ENCODE data around the gene KCNJ9.

KCNJ9 gene

DNA sequence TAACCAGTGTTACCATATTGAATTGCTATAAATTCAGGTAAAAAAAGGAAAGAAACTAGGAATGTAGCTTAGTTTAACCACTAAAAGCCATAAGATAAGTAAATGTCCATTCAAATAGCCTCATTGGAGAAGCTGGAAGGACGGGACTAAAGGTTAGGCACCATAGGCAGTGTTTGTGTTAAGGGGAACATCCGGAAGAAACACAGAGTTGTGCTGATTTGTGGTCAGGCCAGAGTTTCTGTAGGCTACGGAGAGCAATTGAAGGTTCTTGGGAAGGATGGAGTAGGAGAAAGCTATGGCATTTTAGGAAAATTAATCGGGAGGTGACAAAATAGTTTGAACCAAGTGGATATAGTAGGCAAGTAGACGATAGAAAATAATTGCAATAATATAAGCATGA lies 10.0 kb upstream of the KCNJ9 start:
- Histone ChIP-seq H3K36me3 (ENCODE audit: control insufficient read depth in 1 of 2, insufficient read depth in 2 of 2, low read length in 2 of 2) (no peaks in the 10 kb centered on the region), H3K27me3 (ENCODE audit: insufficient read depth, low read length) (no peaks in the 10 kb centered on the region), H4K8ac (ENCODE audit: low read depth, low read length) (no peak overlapping the region), H3K79me2 (ENCODE audit: control insufficient read depth, insufficient read depth, low read length, poor library complexity) (no peaks in the 10 kb centered on the region), H3K4me1 (ENCODE audit: control insufficient read depth in 1 of 2, insufficient read depth in 2 of 2, low read length in 2 of 2) (peaks cover 0 to 14% of the 10 kb centered on the region in 2 experiments), H4K91ac (ENCODE audit: low read depth, low read length) (no peak overlapping the region), H3K27ac (ENCODE audit: low read depth, low read length) (no peak overlapping the region), H3K14ac (ENCODE audit: low read length) (no peak overlapping the region), H2BK12ac (ENCODE audit: low read length) (no peak overlapping the region), H3K4me2 (ENCODE audit: low read length) (no peak overlapping the region), H2BK5ac (ENCODE audit: low read depth, low read length, poor library complexity) (no peak overlapping the region), H3K9ac (ENCODE audit: low read length) (no peak overlapping the region), H3K18ac (ENCODE audit: low read length) (no peak overlapping the region), H2AFZ (ENCODE audit: insufficient read depth, low read length, poor library complexity) (no peak overlapping the region), H2BK120ac (ENCODE audit: insufficient read depth, low read length, poor library complexity) (no peak overlapping the region), H3K4ac (ENCODE audit: low read depth, low read length) (no peak overlapping the region), H4K12ac (ENCODE audit: low read depth, low read length) (no peak overlapping the region), H3K4me3 (ENCODE audit: low read depth, low read length) (no peak overlapping the region), H3K23ac (ENCODE audit: low read length) (no peak overlapping the region), H3K79me1 (ENCODE audit: low read length) (no peaks in the 10 kb centered on the region), H3K9me3 (ENCODE audit: insufficient read depth, low read depth, low read length) (no peaks in the 10 kb centered on the region), H2AK5ac (ENCODE audit: low read length) (no peak overlapping the region)
- DNase-seq, result no peak
- no CpG with 5 or more reads among the region's 5 CpGs for WGBS (ENCODE audit: extremely low coverage, insufficient coverage, insufficient read length)

- Histone ChIP-seq H4K91ac (ENCODE audit: low read depth, low read length) (no peak overlapping the region), H2BK5ac (ENCODE audit: low read depth, low read length, poor library complexity) (no peak overlapping the region)
- no peak for DNase-seq
Measured at GRCh38 chr1:160074865-160075264, 6.5 kb upstream of the KCNJ9 start.

GRCh38 chr1:160075836-160076235 lies 5.5 kb upstream of the KCNJ9 start:
- Histone ChIP-seq H3K9me3 (ENCODE audit: insufficient read depth, low read depth, low read length) (no peaks in the 10 kb centered on the region), H3K18ac (ENCODE audit: low read length) (no peak overlapping the region), H4K12ac (ENCODE audit: low read depth, low read length) (no peak overlapping the region), H3K79me2 (ENCODE audit: control insufficient read depth, insufficient read depth, low read length, poor library complexity) (no peaks in the 10 kb centered on the region), H3K27me3 (ENCODE audit: insufficient read depth, low read length) (no peaks in the 10 kb centered on the region), H3K9ac (ENCODE audit: low read length) (no peak overlapping the region), H2AK5ac (ENCODE audit: low read length) (no peak overlapping the region), H3K4me3 (ENCODE audit: low read depth, low read length) (no peak overlapping the region), H4K91ac (ENCODE audit: low read depth, low read length) (no peak overlapping the region), H3K4me2 (ENCODE audit: low read length) (no peak overlapping the region), H3K4me1 (ENCODE audit: control insufficient read depth in 1 of 2, insufficient read depth in 2 of 2, low read length in 2 of 2) (peaks cover 0 to under 1% of the 10 kb centered on the region in 2 experiments), H3K14ac (ENCODE audit: low read length) (no peak overlapping the region), H3K27ac (ENCODE audit: low read depth, low read length) (no peak overlapping the region), H4K8ac (ENCODE audit: low read depth, low read length) (no peak overlapping the region), H3K23ac (ENCODE audit: low read length) (no peak overlapping the region), H2BK12ac (ENCODE audit: low read length) (no peak overlapping the region), H2BK120ac (ENCODE audit: insufficient read depth, low read length, poor library complexity) (no peak overlapping the region), H3K79me1 (ENCODE audit: low read length) (no peaks in the 10 kb centered on the region), H3K36me3 (ENCODE audit: control insufficient read depth in 1 of 2, insufficient read depth in 2 of 2, low read length in 2 of 2) (no peaks in the 10 kb centered on the region), H2BK5ac (ENCODE audit: low read depth, low read length, poor library complexity) (no peak overlapping the region), H2AFZ (ENCODE audit: insufficient read depth, low read length, poor library complexity) (no peak overlapping the region), H3K4ac (ENCODE audit: low read depth, low read length) (no peak overlapping the region)
- DNase-seq, result peak in 1 of 2 donors; percentile 20
- WGBS (ENCODE audit: extremely low coverage, insufficient coverage, insufficient read length), result no CpG with 5 or more reads among the region's 2 CpGs

More at GRCh38 chr1:160074865-160075264, 6.5 kb upstream of the KCNJ9 start:
- Histone ChIP-seq H3K4me1 (ENCODE audit: control insufficient read depth in 1 of 2, insufficient read depth in 2 of 2, low read length in 2 of 2) (peaks cover 0 to 6% of the 10 kb centered on the region in 2 experiments), H2BK120ac (ENCODE audit: insufficient read depth, low read length, poor library complexity) (no peak overlapping the region), H3K79me1 (ENCODE audit: low read length) (no peaks in the 10 kb centered on the region), H4K12ac (ENCODE audit: low read depth, low read length) (no peak overlapping the region), H3K18ac (ENCODE audit: low read length) (no peak overlapping the region), H3K79me2 (ENCODE audit: control insufficient read depth, insufficient read depth, low read length, poor library complexity) (no peaks in the 10 kb centered on the region), H3K4ac (ENCODE audit: low read depth, low read length) (no peak overlapping the region), H3K36me3 (ENCODE audit: control insufficient read depth in 1 of 2, insufficient read depth in 2 of 2, low read length in 2 of 2) (no peaks in the 10 kb centered on the region), H3K27me3 (ENCODE audit: insufficient read depth, low read length) (no peaks in the 10 kb centered on the region), H3K14ac (ENCODE audit: low read length) (no peak overlapping the region), H4K8ac (ENCODE audit: low read depth, low read length) (no peak overlapping the region), H2BK12ac (ENCODE audit: low read length) (no peak overlapping the region), H3K4me3 (ENCODE audit: low read depth, low read length) (no peak overlapping the region), H3K9ac (ENCODE audit: low read length) (no peak overlapping the region), H3K9me3 (ENCODE audit: insufficient read depth, low read depth, low read length) (no peaks in the 10 kb centered on the region), H2AFZ (ENCODE audit: insufficient read depth, low read length, poor library complexity) (no peak overlapping the region), H3K4me2 (ENCODE audit: low read length) (no peak overlapping the region), H2AK5ac (ENCODE audit: low read length) (no peak overlapping the region), H3K23ac (ENCODE audit: low read length) (no peak overlapping the region), H3K27ac (ENCODE audit: low read depth, low read length) (no peak overlapping the region)
- no CpG with 5 or more reads among the region's 4 CpGs for WGBS (ENCODE audit: extremely low coverage, insufficient coverage, insufficient read length)

- H3K23ac ChIP-seq (ENCODE audit: low read length), result no peak overlapping the region
- no peak overlapping the region for H2BK5ac ChIP-seq (ENCODE audit: low read depth, low read length, poor library complexity)
- no peak overlapping the region for H3K4me3 ChIP-seq (ENCODE audit: low read depth, low read length)
- H2BK12ac ChIP-seq (ENCODE audit: low read length), result no peak overlapping the region
- no peak overlapping the region for H2BK120ac ChIP-seq (ENCODE audit: insufficient read depth, low read length, poor library complexity)
- H3K4me1 ChIP-seq (ENCODE audit: control insufficient read depth in 1 of 2, insufficient read depth in 2 of 2, low read length in 2 of 2), result no peaks in the 10 kb centered on the region
- H4K91ac ChIP-seq (ENCODE audit: low read depth, low read length), result no peak overlapping the region
- no peak overlapping the region for H3K14ac ChIP-seq (ENCODE audit: low read length)
- no peak overlapping the region for H3K27ac ChIP-seq (ENCODE audit: low read depth, low read length)
- H3K4ac ChIP-seq (ENCODE audit: low read depth, low read length), result no peak overlapping the region
- WGBS (ENCODE audit: extremely low coverage, insufficient coverage, insufficient read length), result no CpG with 5 or more reads among the region's 3 CpGs
- no peak overlapping the region for H2AK5ac ChIP-seq (ENCODE audit: low read length)
- H3K9me3 ChIP-seq (ENCODE audit: insufficient read depth, low read depth, low read length), result no peaks in the 10 kb centered on the region
- no peaks in the 10 kb centered on the region for H3K79me2 ChIP-seq (ENCODE audit: control insufficient read depth, insufficient read depth, low read length, poor library complexity)
- H2AFZ ChIP-seq (ENCODE audit: insufficient read depth, low read length, poor library complexity), result no peak overlapping the region
- no peaks in the 10 kb centered on the region for H3K36me3 ChIP-seq (ENCODE audit: control insufficient read depth in 1 of 2, insufficient read depth in 2 of 2, low read length in 2 of 2)
- H3K9ac ChIP-seq (ENCODE audit: low read length), result no peak overlapping the region
- H3K4me2 ChIP-seq (ENCODE audit: low read length), result no peak overlapping the region
- no peak overlapping the region for H4K8ac ChIP-seq (ENCODE audit: low read depth, low read length)
- no peaks in the 10 kb centered on the region for H3K27me3 ChIP-seq (ENCODE audit: insufficient read depth, low read length)
- H4K12ac ChIP-seq (ENCODE audit: low read depth, low read length), result no peak overlapping the region
- DNase-seq, result no peak
- H3K18ac ChIP-seq (ENCODE audit: low read length), result no peak overlapping the region
- H3K79me1 ChIP-seq (ENCODE audit: low read length), result no peaks in the 10 kb centered on the region
Measured at GRCh38 chr1:160076295-160076694, 5.0 kb upstream of the KCNJ9 start.

Measured in trophoblast cell (in vitro differentiated cells and primary cell).